HuH-7.5 (cell line): ENCODE data around the gene LINC00237.

Experiments
- DNase-seq: peaks from one replicate; pipeline ENCODE4 v3.0.0; 2011; ENCODE audit warnings: low spot score

Gene LINC00237

GRCh38 chr20:21096321-21097043 lies 9.7 kb downstream of the LINC00237 start:
- no peak for DNase-seq

- no peak for DNase-seq
Observed at GRCh38 chr20:21092806-21093205, 13.4 kb downstream of the LINC00237 start.

- no peak for DNase-seq
Observed at GRCh38 chr20:21090721-21091120, 15.4 kb downstream of the LINC00237 start.

GRCh38 chr20:21090111-21090618 lies 16.0 kb downstream of the LINC00237 start:
- DNase-seq, result no peak

- no peak for DNase-seq
Observed at GRCh38 chr20:21089391-21089790, 16.8 kb downstream of the LINC00237 start.

GRCh38 chr20:21087862-21088540 lies 18.2 kb downstream of the LINC00237 start:
- DNase-seq, result no peak

GRCh38 chr20:21083825-21084325 lies 22.3 kb downstream of the LINC00237 start:
- DNase-seq, result no peak

- no peak for DNase-seq
Observed at GRCh38 chr20:21082584-21082983, 23.6 kb downstream of the LINC00237 start.

GRCh38 chr20:21077809-21078345 lies 28.3 kb downstream of the LINC00237 start:
- no peak for DNase-seq

GRCh38 chr20:21076073-21076472 lies 30.1 kb downstream of the LINC00237 start:
- no peak for DNase-seq

- no peak for DNase-seq
Observed at GRCh38 chr20:21075471-21075870, 30.7 kb downstream of the LINC00237 start.

- no peak for DNase-seq
Observed at GRCh38 chr20:21074605-21075336, 31.4 kb downstream of the LINC00237 start.

- DNase-seq, result no peak
Observed at GRCh38 chr20:21067255-21067654, 38.9 kb downstream of the LINC00237 start.

- no peak for DNase-seq
Observed at GRCh38 chr20:21064924-21065323, 41.2 kb downstream of the LINC00237 start.

- DNase-seq, result no peak
Observed at GRCh38 chr20:21063276-21063675, 42.9 kb downstream of the LINC00237 start.

GRCh38 chr20:21053002-21053762 lies 53.0 kb downstream of the LINC00237 start:
- DNase-seq, result peak; percentile 35

GRCh38 chr20:21052686-21053001 lies 53.5 kb downstream of the LINC00237 start:
- no peak for DNase-seq

GRCh38 chr20:21052241-21052640 lies 53.9 kb downstream of the LINC00237 start:
- no peak for DNase-seq

- DNase-seq, result no peak
Observed at GRCh38 chr20:21050710-21051109, 55.4 kb downstream of the LINC00237 start.

GRCh38 chr20:21049305-21049828 lies 56.8 kb downstream of the LINC00237 start:
- DNase-seq, result no peak

GRCh38 chr20:21048841-21049273 lies 57.3 kb downstream of the LINC00237 start:
- DNase-seq, result peak; percentile 66
